ENCODE measurements around the gene NAALADL2.

The NAALADL2 gene

GRCh38 chr3:174959556-174960065 is 100.5 kb downstream of the NAALADL2 start:
- H3K4me2 ChIP-seq = no peak overlapping the region
- H3K36me3 ChIP-seq (ENCODE audit: insufficient read depth) = no peaks in the 10 kb centered on the region
- no peak overlapping the region for H3K9ac ChIP-seq
- no peaks in the 10 kb centered on the region for H3K27me3 ChIP-seq (ENCODE audit: insufficient read depth, low read depth)
- no peak for TF ChIP-seq CTCF (conservative IDR thresholded peaks at IDR 0.05; ENCODE audit: low read depth, low read length)
- no peaks in the 10 kb centered on the region for H3K4me1 ChIP-seq (ENCODE audit: low read depth, poor library complexity, severe bottlenecking)
- H2AFZ ChIP-seq (ENCODE audit: low read depth) = no peak overlapping the region
- H3K79me2 ChIP-seq (ENCODE audit: insufficient read depth, low read depth) = no peaks in the 10 kb centered on the region
- no peak overlapping the region for H3K4me3 ChIP-seq (IDR thresholded peaks at IDR 0.05; ENCODE audit: insufficient read depth, low read depth, low read length)
- H4K20me1 ChIP-seq (ENCODE audit: insufficient read depth) = no peaks in the 10 kb centered on the region
- H3K27ac ChIP-seq = no peak overlapping the region

GRCh38 chr3:174960898-174961297 is 101.8 kb downstream of the NAALADL2 start:
- Histone ChIP-seq H4K20me1 (ENCODE audit: insufficient read depth) (no peaks in the 10 kb centered on the region), H2AFZ (ENCODE audit: low read depth) (no peak overlapping the region), H3K27me3 (ENCODE audit: insufficient read depth, low read depth) (no peaks in the 10 kb centered on the region), H3K27ac (no peak overlapping the region), H3K4me1 (ENCODE audit: low read depth, poor library complexity, severe bottlenecking) (no peaks in the 10 kb centered on the region), H3K4me2 (no peak overlapping the region), H3K9ac (no peak overlapping the region), H3K4me3 (IDR thresholded peaks at IDR 0.05; ENCODE audit: insufficient read depth, low read depth, low read length) (no peak overlapping the region), H3K36me3 (ENCODE audit: insufficient read depth) (no peaks in the 10 kb centered on the region), H3K79me2 (ENCODE audit: insufficient read depth, low read depth) (no peaks in the 10 kb centered on the region)
- TF ChIP-seq CTCF (conservative IDR thresholded peaks at IDR 0.05; ENCODE audit: low read depth, low read length) = no peak

GRCh38 chr3:174973465-174973864 is 114.3 kb downstream of the NAALADL2 start:
- Histone ChIP-seq H3K4me3 (IDR thresholded peaks at IDR 0.05; ENCODE audit: insufficient read depth, low read depth, low read length) (no peak overlapping the region), H3K36me3 (ENCODE audit: insufficient read depth) (no peaks in the 10 kb centered on the region), H3K27ac (no peak overlapping the region), H3K9ac (no peak overlapping the region), H3K79me2 (ENCODE audit: insufficient read depth, low read depth) (no peaks in the 10 kb centered on the region), H3K4me1 (ENCODE audit: low read depth, poor library complexity, severe bottlenecking) (no peaks in the 10 kb centered on the region), H3K4me2 (no peak overlapping the region), H4K20me1 (ENCODE audit: insufficient read depth) (no peaks in the 10 kb centered on the region), H3K27me3 (ENCODE audit: insufficient read depth, low read depth) (no peaks in the 10 kb centered on the region), H2AFZ (ENCODE audit: low read depth) (no peak overlapping the region)
- TF ChIP-seq CTCF (conservative IDR thresholded peaks at IDR 0.05; ENCODE audit: low read depth, low read length) = no peak

- H2AFZ ChIP-seq (ENCODE audit: low read depth) = no peak overlapping the region
- no peaks in the 10 kb centered on the region for H3K27me3 ChIP-seq (ENCODE audit: insufficient read depth, low read depth)
- H3K4me1 ChIP-seq (ENCODE audit: low read depth, poor library complexity, severe bottlenecking) = no peaks in the 10 kb centered on the region
- H3K36me3 ChIP-seq (ENCODE audit: insufficient read depth) = no peaks in the 10 kb centered on the region
- H3K79me2 ChIP-seq (ENCODE audit: insufficient read depth, low read depth) = no peaks in the 10 kb centered on the region
- no peak overlapping the region for H3K4me2 ChIP-seq
- H4K20me1 ChIP-seq (ENCODE audit: insufficient read depth) = no peaks in the 10 kb centered on the region
- H3K9ac ChIP-seq = no peak overlapping the region
- H3K27ac ChIP-seq = no peak overlapping the region
- TF ChIP-seq CTCF (conservative IDR thresholded peaks at IDR 0.05; ENCODE audit: low read depth, low read length) = no peak
- H3K4me3 ChIP-seq (IDR thresholded peaks at IDR 0.05; ENCODE audit: insufficient read depth, low read depth, low read length) = no peak overlapping the region
These were observed 127.6 kb downstream of the NAALADL2 start for GRCh38 chr3:174986685-174987084.
